Measurements from ENCODE around the gene OBSL1.

Gene OBSL1

GRCh38 chr2:219545295-219545942, 25.9 kb downstream of the OBSL1 start:
- peaks cover 66% of the 10 kb centered on the region for H3K27me3 Mint-ChIP-seq (ENCODE audit: low read depth, poor library complexity)
- no peak for DNase-seq
- TF ChIP-seq CTCF (IDR thresholded peaks at IDR 0.05), result no peak
- H3K4me3 Mint-ChIP-seq, result peak overlapping the region; percentile 89
- H3K9me3 Mint-ChIP-seq, result no peaks in the 10 kb centered on the region
- peaks cover 21% of the 10 kb centered on the region for H3K4me1 Mint-ChIP-seq
- peaks cover 6% of the 10 kb centered on the region for H3K36me3 Mint-ChIP-seq (ENCODE audit: low read depth)
- H3K27ac Mint-ChIP-seq, result no peak overlapping the region

- peaks cover 22% of the 10 kb centered on the region for H3K4me1 Mint-ChIP-seq
- H3K36me3 Mint-ChIP-seq (ENCODE audit: low read depth), result peaks cover 6% of the 10 kb centered on the region
- no peak for DNase-seq
- H3K9me3 Mint-ChIP-seq, result no peaks in the 10 kb centered on the region
- H3K4me3 Mint-ChIP-seq, result peak overlapping the region; percentile 89
- peaks cover 57% of the 10 kb centered on the region for H3K27me3 Mint-ChIP-seq (ENCODE audit: low read depth, poor library complexity)
- no peak overlapping the region for H3K27ac Mint-ChIP-seq
- no peak for TF ChIP-seq CTCF (IDR thresholded peaks at IDR 0.05)
These were observed 26.8 kb downstream of the OBSL1 start for GRCh38 chr2:219544567-219544966.

- Mint-ChIP-seq H3K36me3 (ENCODE audit: low read depth) (peaks cover 6% of the 10 kb centered on the region), H3K27ac (no peak within 1 kb of the TSS), H3K9me3 (no peaks in the 10 kb centered on the region), H3K27me3 (ENCODE audit: low read depth, poor library complexity) (peaks cover 49% of the 10 kb centered on the region), H3K4me1 (peaks cover 30% of the 10 kb centered on the region), H3K4me3 (peak within 1 kb of the TSS; percentile 89)
- no peak for TF ChIP-seq CTCF (IDR thresholded peaks at IDR 0.05)
- DNase-seq, result peak; percentile 98
These were observed 27.6 kb downstream of the OBSL1 start, which contains the start of the genes CHPF and TMEM198 for GRCh38 chr2:219543596-219544358. Gene CHPF (minus strand): TSS chr2:219543809. CDS start chr2:219543538, 271 bp downstream. Gene TMEM198 (plus strand): TSS chr2:219544028. CDS start chr2:219544728, 700 bp downstream.

GRCh38 chr2:219542931-219543595, 28.3 kb downstream of the OBSL1 start:
- Mint-ChIP-seq H3K9me3 (no peaks in the 10 kb centered on the region), H3K27me3 (ENCODE audit: low read depth, poor library complexity) (peaks cover 44% of the 10 kb centered on the region), H3K4me3 (peak overlapping the region; percentile 85), H3K27ac (no peak overlapping the region), H3K36me3 (ENCODE audit: low read depth) (peaks cover 6% of the 10 kb centered on the region), H3K4me1 (peaks cover 36% of the 10 kb centered on the region)
- DNase-seq, result peak; percentile 56
- no peak for TF ChIP-seq CTCF (IDR thresholded peaks at IDR 0.05)

GRCh38 chr2:219541611-219542180, 29.6 kb downstream of the OBSL1 start:
- H3K27me3 Mint-ChIP-seq (ENCODE audit: low read depth, poor library complexity), result peaks cover 36% of the 10 kb centered on the region
- TF ChIP-seq CTCF (IDR thresholded peaks at IDR 0.05), result peak; percentile 99
- H3K4me1 Mint-ChIP-seq, result peaks cover 49% of the 10 kb centered on the region
- H3K9me3 Mint-ChIP-seq, result no peaks in the 10 kb centered on the region
- peak overlapping the region; percentile 85 for H3K4me3 Mint-ChIP-seq
- no peak overlapping the region for H3K27ac Mint-ChIP-seq
- DNase-seq, result peak; percentile 87
- H3K36me3 Mint-ChIP-seq (ENCODE audit: low read depth), result peaks cover 6% of the 10 kb centered on the region

Measured in nephron progenitor cell (in vitro differentiated cells).